ENCODE data around the gene PRELID2. TPM values are rescaled to one million over a fixed set of nuclear protein-coding genes. Genes with fewer than 3 reads are reported as not detected.
"Not testable (repeated sequence)": the region's sequence is repeated elsewhere in the genome, so short reads cannot be mapped to it uniquely, and the experiment has no call there.

Gene PRELID2
- 10 to 100 TPM; 21.1 to 23.1 TPM for total RNA-seq
- long read RNA-seq, partial matches to known transcripts, result 0 of 2 reads
- long read RNA-seq, other reads (novel, unspliced or antisense), result 2 of 2 reads

DNA sequence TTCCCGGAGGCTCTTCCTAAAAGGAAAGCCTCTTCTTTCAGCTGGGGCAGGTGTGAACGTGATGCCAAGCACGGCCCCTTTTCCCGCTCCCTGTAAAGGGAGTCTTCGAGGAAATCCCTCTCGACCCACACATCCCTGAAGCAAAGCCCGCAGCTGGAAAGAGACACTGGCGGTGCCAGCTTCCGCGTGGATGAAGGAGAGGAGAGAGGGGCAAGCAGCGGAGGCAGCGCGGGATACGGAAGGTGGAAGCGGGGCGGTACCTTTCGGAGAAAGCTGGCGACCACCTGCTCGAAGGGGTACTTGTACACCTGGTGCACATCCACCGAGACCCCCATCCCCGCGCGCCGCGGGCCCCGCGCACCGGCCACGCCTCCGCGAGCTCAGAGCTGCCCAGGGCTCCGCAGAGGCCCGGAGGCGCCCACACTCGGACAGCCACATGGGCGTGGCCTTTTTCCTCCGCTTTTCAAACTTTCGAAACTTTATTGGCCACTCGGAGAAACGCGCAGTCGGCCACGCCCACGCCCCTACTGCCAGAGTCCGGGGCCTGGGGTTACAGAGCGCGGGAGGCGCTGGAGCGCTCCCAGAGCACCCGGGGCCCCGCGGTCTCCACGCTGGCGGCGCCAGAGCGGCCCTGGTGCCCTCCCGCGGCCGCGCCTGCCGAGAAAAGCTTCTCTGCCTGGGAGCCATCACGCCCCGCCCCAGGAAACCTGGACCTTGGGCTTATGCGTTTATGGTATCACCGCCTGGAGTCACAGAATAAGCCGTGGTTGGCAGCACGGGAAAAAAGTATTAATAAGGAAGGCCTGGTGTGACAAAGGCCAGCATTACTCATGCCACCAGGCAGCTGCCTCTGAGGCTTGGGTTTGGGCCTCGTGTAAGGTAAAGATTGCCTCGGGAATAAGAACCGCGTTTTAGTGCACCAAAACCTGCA, at the start of gene PRELID2:
Gene PRELID2 (minus strand): TSS at position 426 of the 931 bp plus-strand sequence. CDS start 91 bp downstream, at position 335.
- ATAC-seq (peak; percentile 96 to 97), DNase-seq (peak; percentile 93)
- intact Hi-C loops (cut with DNase I), result loop anchor here in 1 of 2 donors (10.0 kb wide), 1 partner anchor 220 kb away; no protein-coding TSS in a partner anchor

DNA sequence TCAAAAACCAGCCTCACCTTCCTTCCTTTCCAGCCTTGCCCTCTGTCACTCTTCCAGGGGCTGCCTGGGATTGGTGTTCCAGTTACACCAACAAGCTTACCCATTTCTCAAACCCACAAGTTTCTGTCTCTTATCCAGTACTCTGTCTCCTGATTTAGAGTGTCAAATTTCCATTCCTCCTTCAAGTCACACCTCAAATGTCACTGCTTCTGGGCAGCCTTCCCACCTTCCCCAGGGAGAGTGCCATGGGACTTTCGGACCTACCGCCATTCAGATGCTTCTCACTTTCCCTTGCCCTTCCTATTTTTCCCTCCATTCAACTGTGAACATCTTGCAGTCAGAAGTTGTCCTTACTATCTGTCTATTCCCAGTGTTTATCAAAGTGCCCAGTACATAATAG, 39.6 kb upstream of the PRELID2 start:
- intact Hi-C loops (cut with DNase I), result no loop called here
- no peak for DNase-seq
- peak in 1 of 2 donors; percentile 41 for ATAC-seq

DNA sequence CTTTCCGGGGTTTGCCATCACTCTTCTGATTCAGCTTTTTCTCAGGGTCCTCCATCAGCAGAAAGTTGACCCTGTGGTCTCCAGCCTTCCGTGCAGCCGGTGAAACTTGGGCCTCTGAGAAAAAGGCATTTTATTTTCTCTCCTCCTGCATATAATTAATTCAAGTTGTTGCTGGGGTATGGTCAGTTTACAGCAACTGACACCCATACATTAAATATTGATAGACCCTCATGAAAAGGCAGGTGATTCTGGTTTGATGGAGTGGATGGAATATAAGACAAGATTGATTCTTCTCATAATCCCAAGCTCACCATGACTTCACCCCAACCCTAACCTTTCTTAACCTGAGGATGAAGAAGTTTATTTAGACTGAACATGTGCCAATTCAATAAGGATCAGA, 37.8 kb upstream of the PRELID2 start, which contains the start of gene GRXCR2:
Gene GRXCR2 (minus strand): TSS at position 101 of the 400 bp plus-strand sequence. CDS start 46 bp downstream, at position 55.
- intact Hi-C loops (cut with DNase I), result no loop called here
- no peak for ATAC-seq
- DNase-seq, result no peak

DNA sequence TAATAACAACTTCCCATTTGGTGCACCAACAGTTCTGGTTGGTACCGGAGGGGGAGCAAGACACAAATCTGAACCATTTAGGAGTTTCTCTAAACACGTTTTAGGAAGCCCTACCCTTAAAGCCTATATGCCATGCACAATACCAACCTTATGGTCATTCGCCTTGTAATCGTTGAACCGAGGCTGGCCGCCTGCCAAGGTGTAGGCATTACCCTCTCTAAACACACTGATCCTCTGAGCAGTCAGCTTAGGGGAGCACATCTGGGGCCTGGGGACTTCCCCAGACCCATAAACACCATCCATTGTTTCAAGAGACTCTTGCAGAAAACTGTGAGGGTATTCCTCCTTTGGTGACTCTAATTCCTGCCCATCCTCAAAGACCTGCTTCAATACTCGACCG, 37.3 kb upstream of the PRELID2 start:
- no peak for DNase-seq
- intact Hi-C loops (cut with DNase I), result no loop called here
- no peak for ATAC-seq

DNA sequence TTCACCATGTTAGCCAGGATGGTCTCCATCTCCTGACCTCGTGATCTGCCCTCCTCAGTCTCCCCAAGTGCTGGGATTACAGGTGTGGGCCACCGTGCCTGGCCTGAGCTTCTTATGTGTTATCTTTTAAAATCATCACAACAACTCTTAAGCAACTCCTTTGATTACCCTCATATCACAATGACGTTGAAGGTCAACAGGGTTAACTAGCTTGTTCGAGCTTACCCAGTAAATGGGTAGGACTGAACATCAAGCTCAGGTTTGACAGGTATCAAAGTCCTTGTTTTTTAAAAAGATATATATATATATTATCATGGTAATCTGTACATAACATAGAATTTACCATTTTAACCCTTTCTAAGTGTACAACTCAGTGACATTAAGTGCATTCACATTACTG, 34.6 kb upstream of the PRELID2 start:
- DNase-seq, result no peak
- intact Hi-C loops (cut with DNase I), result no loop called here
- no peak for ATAC-seq

DNA sequence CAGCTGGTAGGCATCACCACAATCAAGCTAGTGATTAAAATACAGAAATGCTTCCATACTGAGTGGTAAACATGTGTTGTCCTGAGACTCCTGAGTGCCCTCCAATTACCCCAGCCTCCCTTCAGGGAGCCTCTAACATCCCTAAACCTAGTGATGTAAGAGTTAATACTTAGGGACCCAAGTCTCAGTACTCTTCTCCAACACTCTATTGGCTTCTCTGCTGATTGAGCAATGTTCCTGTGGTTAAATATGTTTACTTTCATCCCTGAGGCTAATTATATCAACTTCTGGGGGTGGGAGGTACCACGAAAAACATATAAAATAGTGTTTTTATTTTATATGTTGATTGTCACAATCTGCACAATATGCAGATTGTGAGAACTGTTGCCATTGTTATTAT, 32.7 kb upstream of the PRELID2 start:
- intact Hi-C loops (cut with DNase I), result no loop called here
- DNase-seq, result no peak
- no peak for ATAC-seq

DNA sequence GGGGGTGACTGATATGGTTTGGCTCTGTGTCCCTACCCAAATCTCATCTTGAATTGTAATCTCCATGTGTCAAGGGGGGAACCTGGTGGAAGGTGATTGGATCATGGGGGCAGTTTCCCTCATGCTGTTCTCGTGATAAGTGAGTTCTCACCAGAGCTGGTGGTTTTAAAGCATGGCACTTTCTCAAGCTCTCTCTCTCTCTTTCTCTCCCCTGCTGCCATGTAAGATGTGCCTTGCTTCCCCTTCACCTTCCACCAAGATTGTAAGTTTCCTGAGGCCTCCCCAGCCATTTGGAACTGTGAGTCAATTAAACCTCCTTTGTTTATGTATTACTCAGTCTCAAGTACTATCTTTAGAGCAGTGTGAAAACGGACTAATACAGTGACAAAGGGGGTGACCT, 29.3 kb upstream of the PRELID2 start:
- ATAC-seq; DNase-seq; intact Hi-C loops (cut with DNase I): not testable (repeated sequence)

DNA sequence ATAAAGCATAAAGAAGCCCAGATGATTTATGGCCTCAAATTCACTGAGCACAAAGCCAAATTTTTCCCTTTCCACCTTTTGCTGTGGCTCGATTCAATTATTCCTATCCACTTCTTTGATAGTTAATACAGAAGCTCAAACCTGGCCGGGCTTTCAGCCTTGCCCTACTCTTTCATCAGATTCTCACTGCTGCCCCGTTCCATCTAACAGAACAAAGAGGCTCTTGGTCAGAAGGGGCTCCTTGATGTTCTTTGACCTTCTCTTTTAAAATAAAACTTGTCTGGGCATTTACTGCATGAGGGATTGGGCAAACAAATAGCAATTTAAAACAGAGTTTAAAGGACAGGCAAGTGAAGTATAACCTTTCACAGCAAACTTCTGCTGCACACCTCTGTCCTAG, 27.9 kb upstream of the PRELID2 start:
- ATAC-seq (no peak), DNase-seq (no peak)
- intact Hi-C loops (cut with DNase I), result no loop called here

DNA sequence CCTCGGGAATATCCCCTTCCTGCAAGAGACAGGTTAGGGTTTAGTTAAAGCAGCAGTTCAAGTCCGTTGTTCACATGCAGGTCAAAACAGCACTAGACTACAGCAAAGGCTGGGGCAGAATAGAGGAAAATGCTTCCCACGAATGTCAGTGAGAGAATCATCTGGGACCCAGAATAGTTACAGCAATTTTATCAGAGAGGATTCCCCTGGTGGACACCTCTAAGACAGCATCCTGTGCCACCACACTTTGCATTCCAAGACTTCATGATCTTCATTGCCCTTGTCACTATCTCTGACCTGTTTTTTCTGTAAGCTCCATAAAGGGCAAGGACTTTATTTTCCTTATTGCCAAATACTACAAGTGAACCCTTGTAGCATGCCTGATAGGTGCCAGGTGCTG, 24.8 kb upstream of the PRELID2 start:
- intact Hi-C loops (cut with DNase I), result no loop called here
- DNase-seq, result no peak
- ATAC-seq, result no peak

DNA sequence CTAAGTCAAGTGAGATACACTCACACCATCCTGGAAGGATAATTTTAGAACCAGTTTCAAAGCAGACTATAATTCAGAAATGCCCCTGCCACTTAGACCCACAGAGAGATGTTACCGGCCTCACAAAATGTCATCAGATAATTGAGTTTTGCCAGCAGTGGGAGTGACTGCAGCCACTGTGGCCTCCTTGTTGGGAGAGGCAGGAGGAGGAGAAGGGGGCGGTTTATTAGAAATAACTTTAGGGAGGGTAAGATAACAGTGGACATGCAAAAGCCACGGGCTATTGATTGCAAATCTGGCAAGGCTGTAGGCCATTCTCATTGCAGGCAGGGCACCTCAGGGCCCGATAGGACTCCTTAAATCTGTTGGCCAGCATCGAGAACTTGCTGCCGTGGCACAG, 24.3 kb upstream of the PRELID2 start:
- intact Hi-C loops (cut with DNase I), result no loop called here
- DNase-seq (no peak), ATAC-seq (peak in 1 of 2 donors; percentile 9)

DNA sequence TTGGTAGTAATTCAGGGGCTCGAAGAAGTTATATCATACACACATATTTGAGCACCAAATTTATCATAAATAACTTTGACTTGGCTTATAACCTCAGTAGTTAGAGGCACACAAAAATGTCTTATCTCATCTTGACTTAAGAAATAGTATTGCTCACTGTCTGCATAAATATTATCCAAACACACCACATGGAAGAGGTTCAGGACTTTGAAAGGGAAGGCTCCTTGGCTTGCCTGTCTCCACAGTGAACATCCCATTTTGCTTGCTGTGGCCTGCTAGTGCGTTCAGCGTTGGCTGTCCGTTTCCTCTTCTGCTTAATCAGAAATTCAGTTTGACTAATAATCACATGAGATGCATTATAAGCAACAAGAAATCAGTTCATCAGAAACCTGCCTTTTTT, 23.8 kb upstream of the PRELID2 start:
- ATAC-seq (peak in 1 of 2 donors; percentile 46), DNase-seq (no peak)
- intact Hi-C loops (cut with DNase I), result no loop called here

DNA sequence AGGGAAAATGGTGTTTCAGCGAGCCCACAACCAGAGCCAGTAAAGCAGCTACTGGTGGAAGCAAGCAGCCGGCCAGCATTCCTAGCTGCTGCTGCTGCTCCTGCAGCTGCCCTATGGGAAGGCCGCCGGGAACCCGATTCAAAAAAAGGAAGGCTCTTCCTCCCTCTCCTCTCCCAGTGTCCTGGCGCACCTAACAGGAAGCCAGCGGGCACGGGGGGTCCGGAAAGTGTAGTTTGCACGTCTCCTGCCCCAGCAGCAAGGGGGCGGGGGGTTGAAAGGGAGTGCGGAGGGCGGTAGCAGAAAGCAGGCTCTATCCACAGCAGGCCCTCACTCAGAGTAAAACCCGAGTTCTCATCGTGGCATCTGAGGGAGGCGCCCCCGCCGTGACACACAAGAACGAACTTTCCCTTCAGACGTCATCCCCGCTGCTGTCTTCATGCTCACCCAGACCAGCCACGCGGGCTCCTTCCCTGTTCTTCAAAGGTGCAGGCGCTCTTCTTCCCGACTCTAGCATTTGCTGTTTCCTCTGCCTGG, 21.2 kb upstream of the PRELID2 start:
- DNase-seq (peak; percentile 60), ATAC-seq (peak; percentile 73 to 75)
- intact Hi-C loops (cut with DNase I), result no loop called here

DNA sequence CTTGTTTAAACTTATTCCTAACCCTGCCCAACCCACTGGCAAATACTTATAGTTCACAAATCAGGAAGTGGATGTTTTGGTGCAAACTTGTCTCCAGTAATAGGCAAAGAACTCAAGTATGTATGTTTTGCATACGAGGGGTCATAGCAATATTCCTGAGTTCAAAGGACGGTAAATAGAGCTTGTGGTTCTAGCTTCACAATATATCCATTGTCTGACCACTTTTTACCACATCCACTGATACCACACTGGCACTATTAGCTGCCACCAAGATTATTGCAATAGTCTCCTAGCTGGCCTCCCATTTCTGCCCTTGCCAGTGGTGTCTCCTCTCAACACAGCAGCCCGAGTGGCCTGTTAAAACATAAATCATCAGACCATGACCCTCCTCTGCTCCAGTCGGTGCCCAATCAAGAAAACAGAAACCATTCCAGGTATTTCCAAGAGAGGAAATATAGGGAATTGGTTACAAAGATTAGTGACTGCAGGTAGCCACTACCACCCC, 20.7 kb upstream of the PRELID2 start:
- peak; percentile 5 to 53 for ATAC-seq
- no peak for DNase-seq
- intact Hi-C loops (cut with DNase I), result no loop called here

DNA sequence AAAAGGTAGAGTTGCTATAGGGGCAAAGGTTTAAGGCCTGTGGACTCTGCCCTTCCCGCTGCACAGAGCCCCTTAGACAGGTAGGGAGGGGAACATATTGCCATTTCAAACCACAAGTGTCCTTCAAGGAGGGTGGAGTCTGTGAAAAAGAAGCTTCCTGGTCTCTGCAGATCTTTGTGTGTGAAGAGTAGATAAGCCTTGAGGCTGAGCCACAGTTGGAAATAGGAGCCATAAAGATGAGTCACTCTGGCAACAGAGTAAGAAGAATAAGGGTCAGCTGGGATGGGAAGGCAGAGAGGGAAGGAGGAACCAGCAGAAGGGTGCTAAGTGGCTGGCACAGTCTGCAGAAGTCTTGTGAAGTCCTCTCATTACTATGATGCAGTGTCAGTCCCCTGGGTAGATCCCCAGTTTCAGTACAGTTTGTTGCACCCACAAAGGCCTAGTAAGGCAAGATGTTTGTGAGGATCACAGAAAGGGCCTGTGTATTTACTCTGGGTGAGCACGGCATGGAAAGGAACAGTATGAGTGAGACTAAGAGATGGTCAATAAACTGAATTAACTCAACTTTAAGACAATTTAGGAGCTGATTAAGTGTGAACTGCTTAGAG, 19.6 kb upstream of the PRELID2 start:
- DNase-seq (no peak), ATAC-seq (peak in 1 of 2 donors; percentile 72)
- intact Hi-C loops (cut with DNase I), result no loop called here

DNA sequence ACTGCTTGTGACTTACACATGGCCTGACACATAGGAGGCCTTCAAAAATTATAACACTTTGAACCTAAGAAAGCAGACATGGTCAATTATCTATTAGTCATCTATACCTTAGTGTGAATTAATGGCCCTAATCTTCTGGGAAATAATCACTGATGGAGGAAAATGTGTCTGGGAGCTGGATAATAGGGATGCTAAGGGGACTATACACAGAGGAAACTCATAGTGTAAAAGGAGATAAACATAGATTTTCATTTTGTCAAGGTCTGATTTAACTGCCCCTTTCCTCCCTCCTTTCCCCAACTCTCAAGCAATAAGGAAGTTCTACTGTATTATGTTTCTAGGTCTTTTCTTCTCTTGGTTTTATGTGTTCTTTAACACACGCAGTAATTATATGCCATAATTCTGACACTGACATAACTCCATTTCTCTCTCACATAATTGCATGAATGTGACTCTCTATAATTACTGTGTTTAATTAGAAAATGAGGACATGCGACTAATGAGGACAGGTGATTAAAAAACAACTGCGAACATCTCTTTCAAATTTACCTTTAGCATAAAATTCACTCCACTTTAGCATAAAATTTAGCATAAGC, 18.7 kb upstream of the PRELID2 start:
- no peak for ATAC-seq
- intact Hi-C loops (cut with DNase I), result no loop called here
- no peak for DNase-seq

DNA sequence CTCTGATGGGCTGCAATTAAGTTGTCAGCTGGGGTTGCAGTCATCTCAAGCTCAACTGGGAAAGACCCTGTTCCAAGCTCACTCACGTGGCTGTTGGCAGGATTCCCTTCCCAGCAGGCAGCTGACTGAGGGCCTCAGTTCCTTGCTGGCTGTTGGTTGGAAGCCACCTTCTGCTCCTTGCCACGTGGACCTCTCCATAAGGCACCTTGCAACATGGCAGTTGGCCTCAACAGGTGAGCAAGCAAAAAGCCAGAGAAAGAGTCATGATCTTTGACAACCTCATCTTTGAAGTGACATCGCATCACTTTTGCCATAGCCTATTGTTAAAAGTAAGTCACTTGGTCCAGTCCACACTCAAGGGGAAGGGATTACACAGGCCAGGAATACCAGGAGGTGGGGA, 17.8 kb upstream of the PRELID2 start:
- DNase-seq, result no peak
- ATAC-seq, result no peak
- intact Hi-C loops (cut with DNase I), result no loop called here

DNA sequence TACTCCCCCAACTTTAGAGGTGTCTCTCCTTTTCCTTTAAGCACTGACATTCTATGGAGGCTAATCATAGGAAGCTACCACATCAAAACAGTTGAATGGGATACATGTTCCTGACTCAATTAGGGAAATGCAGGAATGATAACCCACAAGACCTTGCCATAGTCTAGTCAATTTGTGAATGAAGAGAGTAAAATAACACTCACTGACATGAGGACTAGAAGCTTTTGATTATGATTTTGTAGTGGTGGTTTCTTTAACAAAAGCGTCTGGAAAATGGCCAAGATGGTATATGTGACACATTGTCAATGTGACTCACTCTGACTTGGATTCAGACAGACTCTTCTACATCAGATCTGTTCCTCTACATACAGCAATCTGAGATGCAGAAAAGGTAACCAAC, 13.7 kb upstream of the PRELID2 start:
- ATAC-seq, result no peak
- intact Hi-C loops (cut with DNase I), result no loop called here
- no peak for DNase-seq

DNA sequence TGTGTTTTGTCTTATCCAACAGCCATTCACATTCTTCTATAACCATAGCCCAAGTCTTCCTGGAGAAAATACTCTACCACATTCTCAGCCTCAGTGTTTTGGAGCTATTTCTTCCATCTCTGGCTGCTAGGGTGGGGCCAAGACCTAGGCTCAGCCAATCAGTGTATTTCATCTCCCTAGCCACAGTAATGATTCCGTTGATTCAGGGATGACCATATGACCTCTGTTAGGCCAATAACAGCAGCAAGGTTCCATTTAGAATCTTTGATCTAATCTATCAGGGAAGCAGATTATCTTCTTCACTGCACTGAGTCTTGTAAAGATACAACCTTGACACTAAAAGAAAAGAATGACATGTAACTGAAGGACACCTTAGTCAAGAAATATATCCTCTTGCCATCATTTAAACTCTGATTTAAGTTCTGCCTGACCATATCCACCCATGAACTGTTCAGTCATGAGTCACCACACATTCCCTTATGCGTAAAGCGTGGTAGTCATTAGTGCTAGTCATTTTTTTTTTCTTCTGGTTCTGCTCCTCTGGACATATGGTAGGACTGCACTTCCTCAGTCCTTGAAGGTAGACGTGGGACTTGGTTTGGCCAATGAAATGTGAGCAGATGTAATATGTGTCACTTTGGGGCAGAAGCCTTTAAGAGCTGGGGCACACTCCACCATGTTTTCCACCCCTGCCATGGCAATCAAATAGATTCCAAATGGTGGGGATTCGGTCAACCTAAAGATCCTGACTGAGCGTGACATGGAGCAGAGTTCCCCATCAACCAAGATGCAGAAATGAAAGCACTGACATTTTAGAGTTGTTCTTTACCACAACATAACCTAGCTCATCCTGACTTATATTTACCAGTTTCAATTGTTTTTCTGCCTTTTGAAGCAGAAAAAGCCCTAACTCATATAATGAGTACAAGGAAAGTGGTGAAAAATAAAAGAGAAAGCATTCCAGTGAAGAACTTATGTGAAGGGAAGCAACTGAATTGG, 12.7 kb upstream of the PRELID2 start:
- intact Hi-C loops (cut with DNase I), result no loop called here
- ATAC-seq (no peak), DNase-seq (no peak)
